ENCODE measurements around the gene COMP.

DNA sequence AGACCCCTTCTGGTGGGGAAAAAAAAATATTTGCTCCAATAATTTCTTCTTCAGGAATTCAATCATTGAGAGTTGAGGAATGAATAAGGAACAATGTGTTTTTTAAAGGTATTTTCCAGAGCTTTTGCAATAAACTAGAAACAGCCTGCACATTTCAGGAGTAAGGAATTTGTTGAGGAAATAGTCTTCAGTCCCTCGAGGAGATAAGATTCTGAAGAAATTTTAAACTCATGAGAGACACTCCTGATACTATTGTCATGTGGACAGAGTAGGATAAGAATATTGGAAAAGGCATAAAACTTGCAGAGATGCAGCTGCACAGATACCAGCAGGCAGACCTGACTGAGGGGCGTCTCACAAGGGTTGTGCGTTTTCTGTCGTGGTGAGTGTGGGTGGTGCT is 36.6 kb downstream of the COMP start:
- TF ChIP-seq, protein P1, sequence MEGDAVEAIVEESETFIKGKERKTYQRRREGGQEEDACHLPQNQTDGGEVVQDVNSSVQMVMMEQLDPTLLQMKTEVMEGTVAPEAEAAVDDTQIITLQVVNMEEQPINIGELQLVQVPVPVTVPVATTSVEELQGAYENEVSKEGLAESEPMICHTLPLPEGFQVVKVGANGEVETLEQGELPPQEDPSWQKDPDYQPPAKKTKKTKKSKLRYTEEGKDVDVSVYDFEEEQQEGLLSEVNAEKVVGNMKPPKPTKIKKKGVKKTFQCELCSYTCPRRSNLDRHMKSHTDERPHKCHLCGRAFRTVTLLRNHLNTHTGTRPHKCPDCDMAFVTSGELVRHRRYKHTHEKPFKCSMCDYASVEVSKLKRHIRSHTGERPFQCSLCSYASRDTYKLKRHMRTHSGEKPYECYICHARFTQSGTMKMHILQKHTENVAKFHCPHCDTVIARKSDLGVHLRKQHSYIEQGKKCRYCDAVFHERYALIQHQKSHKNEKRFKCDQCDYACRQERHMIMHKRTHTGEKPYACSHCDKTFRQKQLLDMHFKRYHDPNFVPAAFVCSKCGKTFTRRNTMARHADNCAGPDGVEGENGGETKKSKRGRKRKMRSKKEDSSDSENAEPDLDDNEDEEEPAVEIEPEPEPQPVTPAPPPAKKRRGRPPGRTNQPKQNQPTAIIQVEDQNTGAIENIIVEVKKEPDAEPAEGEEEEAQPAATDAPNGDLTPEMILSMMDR (IDR thresholded peaks at IDR 0.05) = no peak
- no peak for TF ChIP-seq POLR2AphosphoS5 (IDR thresholded peaks at IDR 0.05)
